ENCODE data around the gene CHID1. TPM values are rescaled to one million over a fixed set of nuclear protein-coding genes. Genes with fewer than 3 reads are reported as not detected.

The CHID1 gene
- polyA plus RNA-seq, 3 donors = 103 to 117 (median 110) TPM

- DNase-seq (ENCODE audit: low read depth in 3 of 3, low spot score in 2 of 3) = no peak
Measured at GRCh38 chr11:827146-827896, 83.3 kb downstream of the CHID1 start.

- DNase-seq (ENCODE audit: low read depth in 3 of 3, low spot score in 2 of 3) = no peak
Measured at GRCh38 chr11:826836-827145, 83.8 kb downstream of the CHID1 start.

- no peak for DNase-seq (ENCODE audit: low read depth in 3 of 3, low spot score in 2 of 3)
Measured at GRCh38 chr11:826227-826621, 84.4 kb downstream of the CHID1 start.

- no peak for DNase-seq (ENCODE audit: low read depth in 3 of 3, low spot score in 2 of 3)
Measured at GRCh38 chr11:825366-826226, 85.0 kb downstream of the CHID1 start.

GRCh38 chr11:824942-825341, 85.7 kb downstream of the CHID1 start:
- DNase-seq (ENCODE audit: low read depth in 3 of 3, low spot score in 2 of 3) = no peak

GRCh38 chr11:824292-824880, 86.2 kb downstream of the CHID1 start:
- DNase-seq (ENCODE audit: low read depth in 3 of 3, low spot score in 2 of 3) = no peak

- DNase-seq (ENCODE audit: low read depth in 3 of 3, low spot score in 2 of 3) = no peak
Measured at GRCh38 chr11:823441-824291, 86.9 kb downstream of the CHID1 start.

GRCh38 chr11:821512-822371, 88.9 kb downstream of the CHID1 start:
- DNase-seq (ENCODE audit: low read depth in 3 of 3, low spot score in 2 of 3) = no peak

- no peak for DNase-seq (ENCODE audit: low read depth in 3 of 3, low spot score in 2 of 3)
Measured at GRCh38 chr11:820655-821511, 89.7 kb downstream of the CHID1 start.

- no peak for DNase-seq (ENCODE audit: low read depth in 3 of 3, low spot score in 2 of 3)
Measured at GRCh38 chr11:819943-820649, 90.5 kb downstream of the CHID1 start.

GRCh38 chr11:819129-819931, 91.3 kb downstream of the CHID1 start:
- DNase-seq (ENCODE audit: low read depth in 3 of 3, low spot score in 2 of 3) = no peak

GRCh38 chr11:818396-819128, 92.0 kb downstream of the CHID1 start, which contains the start of gene PNPLA2:
TSS of gene PNPLA2 (plus strand) at chr11:818914. CDS start at chr11:819719, 805 bp downstream.
- DNase-seq (ENCODE audit: low read depth in 3 of 3, low spot score in 2 of 3) = no peak

Other genes with a start within 250 kb of the CHID1 start
- gene DEAF1, start 215.6 kb downstream of the CHID1 start, polyA plus RNA-seq (ENCODE audit: insufficient read length in 3 of 3) = 10 to 100 TPM; 30.6 to 52.9 (median 43.5) TPM
- 10 to 100 TPM; 31.0 to 38.4 (median 33.2) TPM for gene TMEM80, start 215.0 kb downstream of the CHID1 start, polyA plus RNA-seq (ENCODE audit: insufficient read length in 3 of 3)
- gene EPS8L2, start 204.6 kb downstream of the CHID1 start, polyA plus RNA-seq (ENCODE audit: insufficient read length in 3 of 3) = 100 to 1,000 TPM in 1 of 3 donors, 10 to 100 TPM in 2; 89.8 to 112 (median 91.2) TPM
- gene TALDO1, start 163.3 kb downstream of the CHID1 start, polyA plus RNA-seq (ENCODE audit: insufficient read length in 3 of 3) = 100 to 1,000 TPM; 109 to 129 (median 120) TPM
- 10 to 100 TPM; 47.3 to 62.5 (median 53.8) TPM for gene GATD1, start 133.3 kb downstream of the CHID1 start, polyA plus RNA-seq (ENCODE audit: insufficient read length in 3 of 3)
- gene CEND1, start 120.7 kb downstream of the CHID1 start, polyA plus RNA-seq (ENCODE audit: insufficient read length in 3 of 3) = under 1 TPM; 0.24 to 0.29 (median 0.27) TPM
- 10 to 100 TPM; 10.8 to 11.5 (median 10.9) TPM for gene SLC25A22, start 112.5 kb downstream of the CHID1 start, polyA plus RNA-seq (ENCODE audit: insufficient read length in 3 of 3)
- gene PIDD1, start 105.6 kb downstream of the CHID1 start, polyA plus RNA-seq (ENCODE audit: insufficient read length in 3 of 3) = 1 to 10 TPM; 5.4 to 6.9 (median 5.6) TPM
- 100 to 1,000 TPM; 827 to 976 (median 885) TPM for gene RPLP2, start 100.8 kb downstream of the CHID1 start, polyA plus RNA-seq (ENCODE audit: insufficient read length in 3 of 3)
- gene PNPLA2, start 91.9 kb downstream of the CHID1 start, polyA plus RNA-seq (ENCODE audit: insufficient read length in 3 of 3) = 10 to 100 TPM; 32.7 to 45.4 (median 38.1) TPM
- gene CRACR2B, start 82.9 kb downstream of the CHID1 start, polyA plus RNA-seq (ENCODE audit: insufficient read length in 3 of 3) = 10 to 100 TPM in 1 of 3 donors, 1 to 10 TPM in 2; 9.1 to 12.0 (median 9.7) TPM
- 100 to 1,000 TPM; 184 to 238 (median 188) TPM for gene CD151, start 77.9 kb downstream of the CHID1 start, polyA plus RNA-seq (ENCODE audit: insufficient read length in 3 of 3)
- 100 to 1,000 TPM in 1 of 3 donors, 10 to 100 TPM in 2; 76.3 to 103 (median 86.9) TPM for gene POLR2L, start 68.3 kb downstream of the CHID1 start, polyA plus RNA-seq (ENCODE audit: insufficient read length in 3 of 3)
- gene TSPAN4, start 68.0 kb downstream of the CHID1 start, polyA plus RNA-seq (ENCODE audit: insufficient read length in 3 of 3) = 10 to 100 TPM; 55.0 to 71.2 (median 64.1) TPM
- 10 to 100 TPM; 96.8 to 99.9 (median 98.5) TPM for gene AP2A2, start 15.1 kb upstream of the CHID1 start, polyA plus RNA-seq (ENCODE audit: insufficient read length in 3 of 3)
- gene MUC6, start 125.9 kb upstream of the CHID1 start, polyA plus RNA-seq (ENCODE audit: insufficient read length in 3 of 3) = 10 to 100 TPM; 10.6 to 17.8 (median 14.3) TPM
- gene MUC2, start 164.1 kb upstream of the CHID1 start, polyA plus RNA-seq (ENCODE audit: insufficient read length in 3 of 3) = under 1 TPM in 2 of 3 donors, not detected in 1; 0.01 to 0.27 TPM
- under 1 TPM in 2 of 3 donors, not detected in 1; 0.01 TPM for gene MUC5AC, start 247.1 kb upstream of the CHID1 start, polyA plus RNA-seq (ENCODE audit: insufficient read length in 3 of 3)

Measured in right renal cortex interstitium (tissue), 3 donors.